Mesenchymal stem cell (in vitro differentiated cells and primary cell): ENCODE results near the gene SMC1A.
"Not testable (repeated sequence)": the region's sequence is repeated elsewhere in the genome, so short reads cannot be mapped to it uniquely, and the experiment has no call there.

Source experiments
- DNase-seq: peaks from one replicate; pipeline ENCODE4 v3.0.0-alpha.2; 2013
- H2AFZ ChIP-seq: one replicate; pipeline ENCODE4 v1.6.1; 2013; ENCODE audit warnings: low read depth, mild to moderate bottlenecking, control low read depth, inconsistent platforms, low read length, moderate library complexity
- H2AK5ac ChIP-seq: 2 replicates; pipeline ENCODE4 v1.6.1; 2013; ENCODE audit warnings: low read length, moderate library complexity, mild to moderate bottlenecking, inconsistent platforms; ENCODE audit not compliant: severe bottlenecking
- H2BK120ac ChIP-seq: one replicate; pipeline ENCODE4 v1.6.1; 2013; ENCODE audit warnings: low read depth, mild to moderate bottlenecking, inconsistent platforms, low read length, moderate library complexity
- H2BK12ac ChIP-seq, 2 experiments: one replicate each; pipeline ENCODE4 v1.6.1; 2013; ENCODE audit warnings: inconsistent platforms in 2 of 2, low read length in 2 of 2, mild to moderate bottlenecking in 2 of 2, moderate library complexity in 2 of 2, control low read depth in 1 of 2
- H2BK15ac ChIP-seq: one replicate; pipeline ENCODE4 v1.6.1; 2013; ENCODE audit warnings: mild to moderate bottlenecking, low read depth, inconsistent platforms; ENCODE audit not compliant: poor library complexity, severe bottlenecking
- H2BK5ac ChIP-seq: 2 replicates; pipeline ENCODE4 v1.6.1; 2013; ENCODE audit warnings: low read depth, mild to moderate bottlenecking, low read length, control low read depth, inconsistent platforms; ENCODE audit not compliant: poor library complexity, severe bottlenecking
- H3K14ac ChIP-seq, 2 experiments: one replicate each; pipeline ENCODE4 v1.6.1; 2013; ENCODE audit warnings: inconsistent platforms in 2 of 2, low read length in 2 of 2, control low read depth in 1 of 2, mild to moderate bottlenecking in 1 of 2, moderate library complexity in 1 of 2
- H3K18ac ChIP-seq, 2 experiments: one replicate each; pipeline ENCODE4 v1.6.1; 2013; ENCODE audit warnings: inconsistent platforms in 2 of 2, low read length in 2 of 2, control low read depth in 1 of 2, low read depth in 1 of 2, mild to moderate bottlenecking in 1 of 2
- H3K23ac ChIP-seq, 2 experiments: one replicate each; pipeline ENCODE4 v1.6.1; 2013; ENCODE audit warnings: inconsistent platforms in 2 of 2, low read length in 2 of 2, mild to moderate bottlenecking in 2 of 2, moderate library complexity in 2 of 2, control low read depth in 1 of 2
- H3K27ac ChIP-seq: 2 replicates; pipeline ENCODE4 v1.5.1; 2013; ENCODE audit warnings: mild to moderate bottlenecking, moderate library complexity, low read length, control low read depth, inconsistent platforms; ENCODE audit not compliant: poor library complexity, severe bottlenecking
- H3K27me3 ChIP-seq, 2 experiments: 2 replicates each; pipeline versions ENCODE4 v1.6.1 to v1.7.0; 2013; ENCODE audit warnings: low read length in 2 of 2, mild to moderate bottlenecking in 2 of 2, moderate library complexity in 2 of 2, control low read depth in 1 of 2, inconsistent platforms in 1 of 2; ENCODE audit not compliant: control insufficient read depth in 1 of 2, insufficient read depth in 1 of 2
- H3K36me3 ChIP-seq, 2 experiments: 2 replicates each; pipeline versions ENCODE4 v1.6.1 to v1.7.0; 2013; ENCODE audit warnings: low read length in 2 of 2, control low read depth in 1 of 2, inconsistent platforms in 1 of 2, low read depth in 1 of 2, mild to moderate bottlenecking in 1 of 2; ENCODE audit not compliant: insufficient read depth in 2 of 2, control insufficient read depth in 1 of 2
- H3K4ac ChIP-seq, 2 experiments: one replicate each; pipeline ENCODE4 v1.6.1; 2013; ENCODE audit warnings: inconsistent platforms in 2 of 2, low read length in 2 of 2, mild to moderate bottlenecking in 2 of 2, moderate library complexity in 2 of 2, control low read depth in 1 of 2, low read depth in 1 of 2
- H3K4me1 ChIP-seq: 2 replicates; pipeline ENCODE4 v1.6.1; 2013; ENCODE audit warnings: low read depth, low read length, control low read depth; ENCODE audit not compliant: control insufficient read depth, insufficient read depth
- H3K4me2 ChIP-seq: 2 replicates; pipeline ENCODE4 v1.6.1; 2013; ENCODE audit warnings: low read length, mild to moderate bottlenecking, inconsistent platforms; ENCODE audit not compliant: poor library complexity, severe bottlenecking
- H3K4me3 ChIP-seq, 2 experiments: 2 replicates each; pipeline versions ENCODE4 v1.5.1 to v1.7.0; 2013; ENCODE audit warnings: low read length in 2 of 2, mild to moderate bottlenecking in 2 of 2, control low read depth in 1 of 2, low read depth in 1 of 2; ENCODE audit not compliant: insufficient read depth in 1 of 2
- H3K79me1 ChIP-seq: replicated peaks from 2 replicates; pipeline ENCODE4 v1.6.1; 2013; ENCODE audit warnings: mild to moderate bottlenecking, control low read depth, low read length, inconsistent platforms; ENCODE audit not compliant: poor library complexity, severe bottlenecking
- H3K9ac ChIP-seq: 2 replicates; pipeline ENCODE4 v1.7.0; 2013; ENCODE audit warnings: mild to moderate bottlenecking, low read length, moderate library complexity
- H3K9me3 ChIP-seq: 2 replicates; pipeline ENCODE4 v1.7.0; 2013; ENCODE audit warnings: mild to moderate bottlenecking, low read length; ENCODE audit not compliant: control insufficient read depth
- H4K8ac ChIP-seq: one replicate; pipeline ENCODE4 v1.6.1; 2013; ENCODE audit warnings: inconsistent platforms, mild to moderate bottlenecking, low read length, moderate library complexity
- H4K91ac ChIP-seq: one replicate; pipeline ENCODE4 v1.6.1; 2013; ENCODE audit warnings: mild to moderate bottlenecking, low read length, inconsistent platforms
- WGBS: methylation state at CpG from one replicate; pipeline ENCODE4 v1.1.7; 2013; ENCODE audit warnings: mixed read lengths; 5-methylcytosine and 5-hydroxymethylcytosine counted together

The SMC1A gene

DNA sequence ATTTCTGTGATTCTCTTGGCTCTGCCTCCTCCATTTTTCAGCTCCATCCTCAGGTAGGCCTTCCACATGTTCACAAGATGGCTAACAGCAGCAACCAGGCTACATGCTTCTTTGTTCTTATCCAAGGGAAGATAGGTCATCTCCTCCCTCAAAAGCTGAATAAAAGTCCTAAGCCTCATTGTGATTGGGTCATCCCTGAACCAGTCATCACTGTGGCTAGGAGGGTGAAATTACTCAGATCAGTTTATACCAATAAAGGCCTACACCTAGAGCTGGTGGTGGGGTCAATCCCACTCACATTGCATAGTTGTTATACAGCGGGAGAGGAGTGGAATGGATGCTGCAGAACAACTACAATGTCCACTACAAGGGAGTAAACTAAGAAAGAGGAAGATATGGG is 56.0 kb downstream of the SMC1A start:
- H3K4me1 ChIP-seq, H3K36me3 ChIP-seq, DNase-seq, H4K91ac ChIP-seq, H2BK15ac ChIP-seq, H2AK5ac ChIP-seq, H3K4me3 ChIP-seq, H2BK5ac ChIP-seq, H3K27me3 ChIP-seq, H2BK12ac ChIP-seq, H3K4me2 ChIP-seq, H3K23ac ChIP-seq, H3K79me1 ChIP-seq, H2BK120ac ChIP-seq, H3K4ac ChIP-seq, H3K14ac ChIP-seq, H3K9ac ChIP-seq, H3K27ac ChIP-seq, H2AFZ ChIP-seq, H4K8ac ChIP-seq, H3K9me3 ChIP-seq, H3K18ac ChIP-seq: not testable (repeated sequence)
- WGBS = 100% methylated on average over 1 of the region's 1 CpG

- Histone ChIP-seq H2AFZ (no peak overlapping the region), H3K4me3 (no peak overlapping the region), H3K4me2 (no peak overlapping the region), H2BK120ac (no peak overlapping the region), H3K14ac (no peak overlapping the region), H3K79me1 (no peaks in the 10 kb centered on the region), H3K27me3 (peaks cover 0 to 9% of the 10 kb centered on the region in 2 experiments), H4K91ac (no peak overlapping the region), H3K4me1 (no peaks in the 10 kb centered on the region), H3K9ac (no peak overlapping the region), H2AK5ac (no peak overlapping the region), H3K27ac (no peak overlapping the region), H2BK15ac (no peak overlapping the region), H3K23ac (no peak overlapping the region), H2BK12ac (no peak overlapping the region), H3K18ac (no peak overlapping the region), H3K9me3 (peaks cover 3% of the 10 kb centered on the region), H4K8ac (no peak overlapping the region), H2BK5ac (no peak overlapping the region), H3K36me3 (no peaks in the 10 kb centered on the region), H3K4ac (no peak overlapping the region)
- no CpG with 5 or more reads among the region's 2 CpGs for WGBS
- peak; percentile 46 for DNase-seq
These were observed 60.0 kb downstream of the SMC1A start for GRCh38 chrX:53362449-53362848.

GRCh38 chrX:53357799-53358530 is 64.5 kb downstream of the SMC1A start:
- Histone ChIP-seq H3K4me1 (no peaks in the 10 kb centered on the region), H3K27ac (no peak overlapping the region), H2AFZ (no peak overlapping the region), H2BK5ac (no peak overlapping the region), H2BK15ac (no peak overlapping the region), H3K9me3 (peaks cover 3% of the 10 kb centered on the region), H2AK5ac (no peak overlapping the region), H3K27me3 (peaks cover 0 to 15% of the 10 kb centered on the region in 2 experiments), H3K4me2 (no peak overlapping the region), H2BK120ac (no peak overlapping the region), H4K91ac (no peak overlapping the region), H3K4me3 (no peak overlapping the region), H3K36me3 (no peaks in the 10 kb centered on the region), H3K79me1 (no peaks in the 10 kb centered on the region), H3K9ac (no peak overlapping the region), H3K4ac (no peak overlapping the region), H4K8ac (no peak overlapping the region), H2BK12ac (no peak overlapping the region), H3K14ac (no peak overlapping the region), H3K18ac (no peak overlapping the region), H3K23ac (no peak overlapping the region)
- DNase-seq = peak; percentile 69
- 30% methylated on average over 6 of the region's 8 CpGs for WGBS

GRCh38 chrX:53356186-53356585 is 66.3 kb downstream of the SMC1A start:
- no peak for DNase-seq
- WGBS = 75% methylated on average over 14 of the region's 14 CpGs
- no peak overlapping the region for H2AK5ac ChIP-seq

More at GRCh38 chrX:53356186-53356585, 66.3 kb downstream of the SMC1A start:
- no peaks in the 10 kb centered on the region for H3K36me3 ChIP-seq
- no peak overlapping the region for H2AFZ ChIP-seq
- peaks cover 0 to 18% of the 10 kb centered on the region in 2 experiments for H3K27me3 ChIP-seq
- H3K14ac ChIP-seq = no peak overlapping the region
- H2BK12ac ChIP-seq = no peak overlapping the region
- no peak overlapping the region for H3K23ac ChIP-seq
- no peak overlapping the region for H4K91ac ChIP-seq
- no peaks in the 10 kb centered on the region for H3K79me1 ChIP-seq
- H2BK5ac ChIP-seq = no peak overlapping the region
- no peak overlapping the region for H3K4me3 ChIP-seq
- H3K9me3 ChIP-seq = peaks cover 6% of the 10 kb centered on the region
- H3K27ac ChIP-seq = no peak overlapping the region
- no peak overlapping the region for H4K8ac ChIP-seq
- no peak overlapping the region for H2BK120ac ChIP-seq
- no peak overlapping the region for H3K4ac ChIP-seq
- H3K4me2 ChIP-seq = no peak overlapping the region
- no peak overlapping the region for H3K9ac ChIP-seq
- no peak overlapping the region for H2BK15ac ChIP-seq
- no peak overlapping the region for H3K18ac ChIP-seq
- H3K4me1 ChIP-seq = no peaks in the 10 kb centered on the region
